GM18951 (cell line): ENCODE measurements around the gene ASCC1.

Experiments
- POLR2A ChIP-seq: IDR thresholded peaks from 4 replicates; pipeline ENCODE4 v1.6.1; 2011; ENCODE audit warnings: mild to moderate bottlenecking; ENCODE audit not compliant: insufficient read length, insufficient read depth; ENCODE audit errors: extremely low read depth
- in situ Hi-C: fragments of 300-500 bp; cut with MboI; formaldehyde crosslinking; loops from one replicate; pipeline ENCODE4 v1.12.0; 2022; ENCODE audit warnings: low sequenced_read_pairs, mixed read lengths, inconsistent platforms; ENCODE audit not compliant: unreplicated experiment

ASCC1 gene

GRCh38 chr10:72048450-72049124 is 167.5 kb downstream of the ASCC1 start:
- in situ Hi-C loops: loop anchor here (5.0 kb wide), 1 partner anchor 151 kb away; no protein-coding TSS in a partner anchor

More at GRCh38 chr10:72048450-72049124, 167.5 kb downstream of the ASCC1 start:
- TF ChIP-seq POLR2A: no peak
